Esophagus mucosa (tissue), 1 donor: ENCODE data around the gene TMEM248. TPM values are rescaled to one million over a fixed set of nuclear protein-coding genes. Genes with fewer than 3 reads are reported as not detected.
"Not testable (repeated sequence)": the region's sequence is repeated elsewhere in the genome, so short reads cannot be mapped to it uniquely, and the experiment has no call there.

Experiments
- ATAC-seq: fragments of 200-7000 bp; cut with Tn5 transposase; one replicate; pipeline ENCODE4 v1.9.1; 2020
- total RNA-seq: library from RNA; stranded (reverse); gene quantifications from one replicate; pipeline ENCODE4 v1.2.4, GENCODE V29; 2023
- donor health status: DM: yes; HTN: yes; CAD: no.

Gene TMEM248
- total RNA-seq, 1 donor from 2014 or later = 48.8 TPM

GRCh38 chr7:66952343-66953043 is 31.5 kb downstream of the TMEM248 start:
- peak; percentile 99 for ATAC-seq

DNA sequence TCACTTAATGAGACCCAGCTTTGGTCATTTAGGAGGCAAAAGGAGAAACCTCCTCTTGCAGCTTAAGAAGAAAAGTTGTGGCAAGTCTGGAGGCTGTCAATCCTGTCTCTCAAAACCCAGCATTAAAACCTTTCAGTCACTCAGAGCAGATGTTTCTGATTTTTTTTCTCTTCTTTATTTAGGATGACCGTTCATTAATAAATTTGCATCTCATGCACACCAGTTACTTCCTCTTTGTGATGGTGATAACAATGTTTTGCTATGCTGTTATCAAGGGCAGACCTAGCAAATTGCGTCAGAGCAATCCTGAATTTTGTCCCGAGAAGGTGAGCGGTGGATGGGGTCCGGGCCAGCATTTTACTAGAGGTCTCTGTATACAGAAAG is 32.0 kb downstream of the TMEM248 start:
- ATAC-seq = no peak

- ATAC-seq = no peak
Measured at GRCh38 chr7:66957595-66958290, 36.7 kb downstream of the TMEM248 start.

DNA sequence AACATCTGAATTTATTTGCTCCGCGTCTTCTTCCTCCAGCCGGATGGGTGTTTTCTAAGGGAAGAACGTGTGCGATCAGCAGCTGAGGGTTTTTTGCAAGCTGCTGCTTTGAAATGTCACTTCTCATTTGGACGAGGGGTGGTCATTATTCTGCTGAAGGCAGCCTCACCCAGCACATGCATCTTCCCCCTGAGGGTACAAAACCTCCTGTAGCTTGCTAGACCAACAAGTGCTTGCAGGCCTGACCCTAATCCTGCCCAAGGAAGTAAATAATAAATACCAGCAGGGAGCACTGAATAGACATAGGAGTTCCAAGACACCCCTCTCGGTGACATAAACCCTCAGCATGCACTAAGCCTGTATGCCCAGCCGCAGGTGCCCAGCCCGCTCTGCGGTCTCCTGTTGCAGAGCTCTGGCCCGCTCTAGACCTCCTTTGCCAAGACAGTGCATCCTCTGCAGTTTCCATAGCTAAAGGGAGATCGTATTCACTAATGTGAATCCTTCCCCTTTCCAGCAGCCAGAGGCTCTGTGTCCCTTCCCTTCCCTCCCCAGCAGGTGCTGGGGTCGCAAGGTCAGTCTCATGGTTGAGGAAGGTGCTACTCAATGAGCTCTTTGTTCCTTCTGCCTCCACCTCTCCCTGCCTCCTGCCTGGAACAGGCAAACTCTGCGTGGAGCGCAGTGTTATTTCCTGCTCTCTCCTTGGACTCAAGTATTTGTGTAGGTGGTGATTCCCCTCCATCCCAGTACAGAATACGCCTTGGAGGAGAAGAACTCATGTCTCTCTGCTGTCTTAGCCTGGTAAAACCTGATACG is 37.7 kb downstream of the TMEM248 start:
- no peak for ATAC-seq

- ATAC-seq = no peak
Measured at GRCh38 chr7:66960192-66960591, 39.2 kb downstream of the TMEM248 start.

DNA sequence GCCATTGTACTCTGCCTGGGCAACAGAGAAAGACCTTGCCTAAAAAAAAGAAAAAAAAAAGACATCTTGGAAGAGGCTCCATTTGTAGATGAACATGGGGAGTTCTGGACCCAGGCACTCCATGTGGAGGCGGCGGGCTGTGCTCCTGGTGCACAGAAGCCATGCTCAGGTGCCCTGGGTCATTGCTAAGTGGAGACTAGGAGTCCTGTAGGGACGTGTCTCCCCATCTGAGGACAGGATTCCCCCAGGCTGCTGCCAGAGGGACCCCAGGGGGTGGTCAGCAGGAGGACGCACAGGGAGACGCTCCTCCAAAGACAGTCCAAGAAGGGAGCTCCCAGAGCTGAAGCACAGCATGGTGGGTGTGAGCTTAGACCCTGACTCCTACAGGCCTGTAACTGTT is 40.1 kb downstream of the TMEM248 start:
- ATAC-seq = peak; percentile 32

DNA sequence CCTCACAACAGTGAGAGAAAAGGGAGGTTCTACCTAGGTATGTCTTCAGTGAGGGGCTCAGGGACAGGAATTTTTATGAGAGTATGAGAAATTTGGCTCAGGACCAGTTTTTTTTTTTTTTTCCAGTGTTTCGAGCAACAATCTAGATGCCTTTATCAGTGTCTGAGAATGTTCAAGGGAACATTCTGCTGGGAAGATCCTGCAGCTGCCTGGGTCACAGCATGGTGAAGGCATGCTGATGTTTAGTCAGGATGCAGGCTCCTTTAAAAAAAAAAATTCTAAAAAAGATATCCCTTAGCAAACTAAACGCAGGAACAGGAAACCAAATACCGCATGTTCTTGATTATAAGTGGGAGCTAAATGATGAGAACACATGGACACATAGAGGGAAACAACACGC is 43.4 kb downstream of the TMEM248 start:
- ATAC-seq = no peak

- no peak for ATAC-seq
Measured at GRCh38 chr7:66967029-66967428, 46.0 kb downstream of the TMEM248 start.

DNA sequence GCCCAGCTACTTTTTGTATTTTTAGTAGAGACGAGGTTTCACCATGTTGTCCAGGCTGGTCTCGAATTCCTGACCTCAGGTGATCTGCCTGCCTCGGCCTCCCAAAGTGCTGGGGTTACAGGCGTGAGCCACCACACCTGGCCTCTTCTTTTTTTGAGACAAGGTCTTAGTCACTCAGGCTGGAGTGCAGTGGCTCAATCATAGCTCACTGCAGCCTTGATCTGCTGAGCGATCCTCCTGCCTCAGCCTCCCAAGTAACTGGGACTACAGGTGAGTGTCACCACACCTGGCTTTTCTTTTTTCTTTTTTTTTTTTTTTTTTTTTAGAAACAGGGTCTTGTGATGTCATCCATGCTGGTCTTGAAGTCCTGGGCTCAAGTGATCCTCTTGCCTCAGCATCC is 48.0 kb downstream of the TMEM248 start:
- not testable (repeated sequence) for ATAC-seq

- peak; percentile 37 for ATAC-seq
Measured at GRCh38 chr7:66970310-66970709, 49.3 kb downstream of the TMEM248 start.

- ATAC-seq = no peak
Measured at GRCh38 chr7:66974986-66975590, 54.1 kb downstream of the TMEM248 start.

GRCh38 chr7:66978312-66978711 is 57.3 kb downstream of the TMEM248 start:
- ATAC-seq = not testable (repeated sequence)

DNA sequence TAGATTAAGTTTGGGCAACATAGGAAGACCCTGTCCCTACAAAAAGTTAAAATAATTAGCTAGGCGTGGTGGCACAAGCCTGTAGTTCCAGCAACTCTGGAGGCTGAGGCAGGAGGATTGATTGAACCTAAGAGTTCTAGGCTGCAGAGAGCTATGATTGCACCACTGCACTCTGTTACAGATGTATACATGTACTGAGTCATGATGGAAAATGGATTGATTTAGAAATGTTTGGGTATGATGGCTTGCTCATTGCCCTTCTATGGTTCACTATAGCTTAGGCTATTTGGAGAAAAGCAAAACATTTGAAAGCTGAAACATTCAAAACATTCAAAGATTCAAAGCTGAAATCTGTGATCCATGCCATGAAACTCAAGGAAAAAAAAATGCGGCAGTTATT is 58.0 kb downstream of the TMEM248 start:
- not testable (repeated sequence) for ATAC-seq

GRCh38 chr7:66980336-66980735 is 59.3 kb downstream of the TMEM248 start:
- ATAC-seq = not testable (repeated sequence)

- ATAC-seq = not testable (repeated sequence)
Measured at GRCh38 chr7:66989552-66989951, 68.5 kb downstream of the TMEM248 start.

DNA sequence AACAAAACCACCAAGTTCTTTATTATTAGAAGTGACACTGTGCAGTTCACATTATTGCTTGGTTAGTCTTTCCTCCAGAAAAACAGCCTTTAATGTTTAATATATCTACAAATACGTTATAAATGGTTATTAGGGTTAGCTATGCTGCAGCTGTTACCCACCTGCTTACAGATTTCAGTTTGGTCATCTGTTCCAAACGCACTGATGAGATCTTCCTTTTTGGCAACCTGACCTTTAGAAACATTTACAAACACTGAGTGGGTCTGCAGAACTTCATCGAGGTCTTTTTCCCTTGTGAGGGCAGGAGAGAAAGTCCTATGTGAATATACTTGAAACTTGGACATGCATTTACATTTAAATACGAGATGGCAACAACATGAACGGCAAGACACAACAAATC is 73.0 kb downstream of the TMEM248 start:
- ATAC-seq = not testable (repeated sequence)

- peak; percentile 82 for ATAC-seq
Measured at GRCh38 chr7:66994691-66995049, 73.6 kb downstream of the TMEM248 start.

DNA sequence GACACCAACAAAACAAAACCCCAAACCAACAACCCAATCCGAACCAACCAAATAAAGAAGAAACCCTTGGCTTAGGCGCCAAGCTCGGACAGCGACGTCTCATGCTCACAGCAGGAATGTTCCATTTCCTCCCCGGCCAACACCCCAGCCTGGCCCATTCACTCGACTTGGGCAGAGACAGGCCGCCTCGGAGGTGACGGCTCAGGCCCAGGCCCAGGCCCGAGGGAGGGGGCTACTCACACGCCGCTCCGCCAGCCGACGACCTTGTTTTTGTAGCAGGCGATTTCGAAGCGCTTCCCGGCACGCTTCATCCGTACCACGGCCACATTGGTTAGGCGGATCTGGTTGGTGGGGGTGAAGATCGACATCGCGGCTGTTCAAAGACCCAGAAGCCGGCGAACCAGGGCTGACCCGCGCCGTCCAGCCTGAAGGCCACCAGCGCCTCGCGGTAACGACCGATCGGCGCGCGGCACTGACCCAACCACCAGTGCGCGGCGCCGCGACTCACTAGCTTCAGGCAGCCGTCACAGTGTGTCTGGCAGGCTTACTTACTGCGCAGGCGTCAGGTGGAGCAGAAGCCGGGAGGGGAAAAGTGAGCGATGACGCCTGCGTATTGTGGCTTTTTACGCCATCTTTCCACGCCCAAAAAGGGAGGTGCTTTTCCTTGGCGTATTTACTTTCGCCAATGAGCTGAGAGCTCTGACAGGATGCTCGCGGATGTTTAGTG is 74.2 kb downstream of the TMEM248 start, which contains the start of gene SBDS:
TSS of gene SBDS (minus strand) at position 537 of the 727 bp plus-strand sequence. CDS start at position 368, 169 bp downstream.
- peak; percentile 88 for ATAC-seq

- ATAC-seq = peak; percentile 95
Measured at GRCh38 chr7:66996444-66997191, 75.6 kb downstream of the TMEM248 start, which contains the start of gene TYW1. TYW1 (plus strand) TSS chr7:66996833; CDS start chr7:66996979, 146 bp downstream.

GRCh38 chr7:67000601-67001258 is 79.7 kb downstream of the TMEM248 start:
- ATAC-seq = not testable (repeated sequence)

DNA sequence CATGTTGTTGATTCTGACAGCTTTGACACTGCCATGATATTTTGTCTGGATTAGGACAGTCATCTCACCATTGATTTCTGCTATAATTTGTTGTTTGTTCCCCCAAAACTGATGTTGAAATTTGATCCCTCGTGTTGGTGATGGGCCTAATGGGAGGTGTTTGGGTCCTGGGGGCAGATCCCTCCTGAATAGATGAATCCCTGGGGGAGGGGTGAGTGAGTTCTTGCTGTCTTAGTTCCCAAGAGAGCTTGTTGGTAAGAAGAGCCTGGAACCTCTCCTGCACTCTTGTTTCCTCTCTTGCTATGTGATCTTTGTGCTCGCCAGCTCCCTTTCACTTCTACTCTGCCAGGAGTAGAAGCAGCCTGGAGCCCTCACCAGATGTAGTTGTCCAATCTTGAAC is 83.1 kb downstream of the TMEM248 start:
- ATAC-seq = not testable (repeated sequence)
